Stimulated activated naive CD8-positive, alpha-beta T cell treated with anti-CD3 and anti-CD28 coated beads, Interleukin-15, Interleukin-2, amounts not matched to agents 100 U/mL and 50 U/mL, for 24 hours (primary cell): Measurements from ENCODE around the gene SULF2.

ENCODE experiments used
- ATAC-seq: fragments of 150-1000 bp; cut with Tn5 transposase; one replicate; pipeline ENCODE4 v1.10.0; 2021
- DNase-seq: peaks from one replicate; pipeline ENCODE4 v3.0.0; 2021

The SULF2 gene

GRCh38 chr20:47737923-47738322, 47.4 kb downstream of the SULF2 start:
- DNase-seq (no peak), ATAC-seq (no peak)

GRCh38 chr20:47736570-47737152, 48.6 kb downstream of the SULF2 start:
- ATAC-seq (no peak), DNase-seq (no peak)

GRCh38 chr20:47735412-47736400, 49.6 kb downstream of the SULF2 start:
- ATAC-seq = no peak
- no peak for DNase-seq

GRCh38 chr20:47734870-47735269, 50.4 kb downstream of the SULF2 start:
- ATAC-seq = no peak
- DNase-seq = no peak

GRCh38 chr20:47733892-47734291, 51.4 kb downstream of the SULF2 start:
- DNase-seq (no peak), ATAC-seq (no peak)

GRCh38 chr20:47730744-47731143, 54.5 kb downstream of the SULF2 start:
- ATAC-seq = no peak

GRCh38 chr20:47729472-47729871, 55.8 kb downstream of the SULF2 start:
- no peak for ATAC-seq
- no peak for DNase-seq

More at GRCh38 chr20:47730744-47731143, 54.5 kb downstream of the SULF2 start:
- no peak for DNase-seq

- ATAC-seq (no peak), DNase-seq (no peak)
Measured at GRCh38 chr20:47727909-47728361, 57.3 kb downstream of the SULF2 start.

GRCh38 chr20:47727170-47727880, 58.0 kb downstream of the SULF2 start:
- DNase-seq = peak; percentile 82
- ATAC-seq = peak; percentile 94

- DNase-seq = no peak
- no peak for ATAC-seq
Measured at GRCh38 chr20:47726632-47727031, 58.6 kb downstream of the SULF2 start.

GRCh38 chr20:47725248-47725973, 59.9 kb downstream of the SULF2 start:
- DNase-seq = peak; percentile 80
- ATAC-seq = peak; percentile 68

GRCh38 chr20:47724910-47725247, 60.4 kb downstream of the SULF2 start:
- ATAC-seq (no peak), DNase-seq (no peak)

GRCh38 chr20:47724396-47724795, 60.9 kb downstream of the SULF2 start:
- ATAC-seq (no peak), DNase-seq (no peak)

GRCh38 chr20:47723322-47723721, 62.0 kb downstream of the SULF2 start:
- no peak for ATAC-seq
- DNase-seq = no peak

- DNase-seq (no peak), ATAC-seq (no peak)
Measured at GRCh38 chr20:47720636-47721427, 64.4 kb downstream of the SULF2 start.

- ATAC-seq = no peak
Measured at GRCh38 chr20:47719625-47720024, 65.7 kb downstream of the SULF2 start.

GRCh38 chr20:47719211-47719610, 66.1 kb downstream of the SULF2 start:
- no peak for DNase-seq
- no peak for ATAC-seq

More at GRCh38 chr20:47719625-47720024, 65.7 kb downstream of the SULF2 start:
- no peak for DNase-seq

- no peak for ATAC-seq
Measured at GRCh38 chr20:47718398-47718797, 66.9 kb downstream of the SULF2 start.

GRCh38 chr20:47717421-47717820, 67.9 kb downstream of the SULF2 start:
- ATAC-seq = no peak

More at GRCh38 chr20:47718398-47718797, 66.9 kb downstream of the SULF2 start:
- DNase-seq = no peak

GRCh38 chr20:47713878-47714450, 71.3 kb downstream of the SULF2 start:
- DNase-seq (no peak), ATAC-seq (no peak)

More at GRCh38 chr20:47717421-47717820, 67.9 kb downstream of the SULF2 start:
- no peak for DNase-seq

GRCh38 chr20:47713163-47713562, 72.1 kb downstream of the SULF2 start:
- ATAC-seq = no peak

More at GRCh38 chr20:47713163-47713562, 72.1 kb downstream of the SULF2 start:
- no peak for DNase-seq
